PC-9 (cell line): ENCODE results near the gene GPI. TPM values are rescaled to one million over a fixed set of nuclear protein-coding genes. Genes with fewer than 3 reads are reported as not detected.

Experiments
- BruUV-seq: library from RNA; stranded (reverse); fragments of 400-500 nt; replicated peaks from 2 replicates; lab custom pipeline; 2021; lab: Mats Ljungman, UMichigan
- CTCF ChIA-PET: fragments of 300-600 bp; sonication (Branson Sonifier 250); formaldehyde crosslinking; loops from one replicate; lab custom pipeline; 2022; ENCODE audit warnings: antibody characterized with exemption; lab: Charles Lee
- POLR2A ChIA-PET: fragments of 300-600 bp; sonication (Branson Sonifier 250); formaldehyde crosslinking; loops from one replicate; lab custom pipeline; 2022; ENCODE audit warnings: antibody characterized with exemption; ENCODE audit not compliant: unreplicated experiment; lab: Charles Lee
- DNase-seq, 2 experiments: peaks; one replicate each; pipeline versions ENCODE4 v3.0.0 to v3.0.0-alpha.2; 2015 to 2022; ENCODE audit warnings: mixed read lengths in 1 of 2
- H2AFZ ChIP-seq: fragments of 200-600 bp; sonication (generic); 2 replicates; pipeline ENCODE4 v1.8.1; 2017; ENCODE audit warnings: antibody characterized with exemption
- H3F3A ChIP-seq: fragments of 200-600 bp; sonication (generic); 2 replicates; pipeline ENCODE4 v1.8.1; 2017; ENCODE audit warnings: antibody characterized with exemption, mild to moderate bottlenecking, low read depth; ENCODE audit not compliant: insufficient read depth
- H3K27ac ChIP-seq: fragments of 200-600 bp; sonication (generic); 2 replicates; pipeline ENCODE4 v1.6.1; 2016; ENCODE audit warnings: mixed run types
- H3K27me3 ChIP-seq: fragments of 200-600 bp; sonication (generic); 2 replicates; pipeline ENCODE4 v1.6.1; 2016; ENCODE audit warnings: low read depth, mixed run types; ENCODE audit not compliant: insufficient read depth
- H3K36me3 ChIP-seq: fragments of 200-600 bp; sonication (generic); 2 replicates; pipeline ENCODE4 v1.6.1; 2016; ENCODE audit warnings: low read depth, mixed run types
- H3K4me1 ChIP-seq: fragments of 200-600 bp; sonication (generic); replicated peaks from 2 replicates; pipeline ENCODE4 v1.6.1; 2016; ENCODE audit warnings: mixed run types; ENCODE audit not compliant: insufficient read depth
- H3K4me2 ChIP-seq: fragments of 200-600 bp; sonication (generic); 2 replicates; pipeline ENCODE4 v1.6.1; 2017; ENCODE audit warnings: mixed run types
- H3K4me3 ChIP-seq: fragments of 200-600 bp; sonication (generic); 2 replicates; pipeline ENCODE4 v1.6.1; 2016; ENCODE audit warnings: mixed run types
- H3K79me2 ChIP-seq: fragments of 200-600 bp; sonication (generic); 2 replicates; pipeline ENCODE4 v1.6.1; 2017; ENCODE audit warnings: low read depth, mixed run types
- H3K9me2 ChIP-seq: fragments of 200-600 bp; sonication (generic); 2 replicates; pipeline ENCODE4 v1.8.1; 2017; ENCODE audit warnings: mild to moderate bottlenecking; ENCODE audit not compliant: insufficient read depth
- H3K9me3 ChIP-seq: fragments of 200-600 bp; sonication (generic); 2 replicates; pipeline ENCODE4 v1.8.1; 2016; ENCODE audit warnings: low read depth; ENCODE audit not compliant: insufficient read depth
- H4K20me1 ChIP-seq: fragments of 200-600 bp; sonication (generic); 2 replicates; pipeline ENCODE4 v1.8.1; 2017; ENCODE audit not compliant: insufficient read depth
- CTCF ChIP-seq: fragments of 200-600 bp; sonication (generic); conservative IDR thresholded peaks from 2 replicates; pipeline ENCODE4 v1.6.1; 2017; ENCODE audit warnings: mixed run types, antibody characterized with exemption, mild to moderate bottlenecking, moderate library complexity
- EZH2 ChIP-seq: fragments of 200-600 bp; sonication (generic); IDR thresholded peaks from 2 replicates; pipeline ENCODE4 v1.8.0; 2017; ENCODE audit warnings: antibody characterized with exemption, low read depth
- intact Hi-C: fragments of 100-400 bp; cut with micrococcal nuclease; formaldehyde crosslinking; loops from one replicate; pipeline ENCODE4 v1.10.0; 2022; ENCODE audit not compliant: unreplicated experiment
- total RNA-seq: library from RNA; stranded (reverse); gene quantifications from 2 replicates; pipeline ENCODE4 v1.2.3, GENCODE V29; 2021

Gene GPI
- total RNA-seq, 1 experiment from 2014 or later = 522 TPM

GRCh38 chr19:34431681-34432402 lies 66.8 kb downstream of the GPI start:
- Histone ChIP-seq H3K4me3 (no peak overlapping the region), H3K9me2 (no peaks in the 10 kb centered on the region), H3K79me2 (peaks cover 71% of the 10 kb centered on the region), H4K20me1 (peaks cover 71% of the 10 kb centered on the region), H3K4me2 (no peak overlapping the region), H2AFZ (no peak overlapping the region), H3F3A (peaks cover 19% of the 10 kb centered on the region; the same call in 1 of the 2 replicates), H3K36me3 (peaks cover 28% of the 10 kb centered on the region), H3K27ac (no peak overlapping the region), H3K27me3 (no peaks in the 10 kb centered on the region), H3K9me3 (no peaks in the 10 kb centered on the region), H3K4me1 (peaks cover 18% of the 10 kb centered on the region)
- CTCF ChIA-PET = interaction anchor here (0.6 kb wide), 1 partner anchor 433 kb away, joined by 3 read pairs; no protein-coding TSS in a partner anchor
- intact Hi-C loops = no loop called here
- no TSS peak for BruUV-seq
- no peak for TF ChIP-seq EZH2
- TF ChIP-seq CTCF = no peak
- POLR2A ChIA-PET = no interaction called here
- DNase-seq = no peak

- no peak for TF ChIP-seq CTCF
- no peak for TF ChIP-seq EZH2
- Histone ChIP-seq H3K36me3 (peaks cover 38% of the 10 kb centered on the region), H3K4me2 (no peak overlapping the region), H3K27ac (no peak overlapping the region), H2AFZ (no peak overlapping the region), H3K4me1 (peaks cover 18% of the 10 kb centered on the region), H3F3A (peaks cover 15% of the 10 kb centered on the region; the same call in 1 of the 2 replicates), H3K27me3 (no peaks in the 10 kb centered on the region), H4K20me1 (peaks cover 76% of the 10 kb centered on the region), H3K9me2 (no peaks in the 10 kb centered on the region), H3K79me2 (peaks cover 73% of the 10 kb centered on the region), H3K4me3 (no peak overlapping the region), H3K9me3 (no peaks in the 10 kb centered on the region)
- ChIA-PET POLR2A (no interaction called here), CTCF (no interaction called here)
- intact Hi-C loops = no loop called here
- no TSS peak for BruUV-seq
- no peak for DNase-seq
Observed at GRCh38 chr19:34432797-34433196, 67.8 kb downstream of the GPI start.

GRCh38 chr19:34436716-34437115 lies 71.7 kb downstream of the GPI start:
- Histone ChIP-seq H3K4me3 (no peak overlapping the region), H3K79me2 (peaks cover 48% of the 10 kb centered on the region), H3F3A (peaks cover 10% of the 10 kb centered on the region; the same call in 1 of the 2 replicates), H2AFZ (no peak overlapping the region), H3K4me2 (no peak overlapping the region), H3K9me3 (no peaks in the 10 kb centered on the region), H3K9me2 (no peaks in the 10 kb centered on the region), H3K4me1 (no peaks in the 10 kb centered on the region), H3K27me3 (no peaks in the 10 kb centered on the region), H3K36me3 (peaks cover 53% of the 10 kb centered on the region), H3K27ac (no peak overlapping the region), H4K20me1 (peaks cover 64% of the 10 kb centered on the region)
- DNase-seq = no peak
- intact Hi-C loops = no loop called here
- TF ChIP-seq EZH2 = no peak
- TF ChIP-seq CTCF = no peak
- no TSS peak for BruUV-seq
- CTCF ChIA-PET = no interaction called here
- POLR2A ChIA-PET = no interaction called here
